Kidney (tissue), 14 donors: Measurements from ENCODE around the gene COA1. TPM values are rescaled to one million over a fixed set of nuclear protein-coding genes. Genes with fewer than 3 reads are reported as not detected.

Experiments used
- DNase-seq, 5 donors: peaks; one replicate each; pipeline ENCODE4 v3.0.0-alpha.2; 2013 to 2020
- FAIRE-seq: peaks from 2 replicates; lab custom pipeline; 2012; peaks lifted over from hg19 to GRCh38; lab: Jason Lieb, UNC
- H3K27ac ChIP-seq, 2 donors: one replicate each; pipeline ENCODE4 v1.7.0; 2013; ENCODE audit warnings: low read depth in 2 of 2, low read length in 2 of 2, inconsistent platforms in 1 of 2
- H3K27me3 ChIP-seq: one replicate; pipeline ENCODE4 v1.7.1; 2013; ENCODE audit warnings: low read length, inconsistent platforms; ENCODE audit not compliant: control insufficient read depth, insufficient read depth
- H3K36me3 ChIP-seq, 3 donors: one replicate each; pipeline versions ENCODE4 v1.7.0 to v1.7.1; 2013; ENCODE audit warnings: low read length in 3 of 3, control low read depth in 1 of 3, inconsistent platforms in 1 of 3; ENCODE audit not compliant: insufficient read depth in 3 of 3, control insufficient read depth in 2 of 3
- H3K4me1 ChIP-seq, 3 donors: one replicate each; pipeline versions ENCODE4 v1.7.0 to v1.7.1; 2013; ENCODE audit warnings: low read length in 3 of 3, inconsistent platforms in 1 of 3, low read depth in 1 of 3; ENCODE audit not compliant: control insufficient read depth in 2 of 3, insufficient read depth in 2 of 3
- H3K4me3 ChIP-seq, 3 donors: one replicate each; pipeline versions ENCODE4 v1.7.0 to v1.8.1; 2013; ENCODE audit warnings: low read length in 3 of 3, control low read depth in 1 of 3, inconsistent platforms in 1 of 3
- H3K9ac ChIP-seq, 3 donors: one replicate each; pipeline versions ENCODE4 v1.7.0 to v1.7.1; 2013; ENCODE audit warnings: low read length in 3 of 3, control low read depth in 1 of 3, inconsistent platforms in 1 of 3
- H3K9me3 ChIP-seq, 3 donors: one replicate each; pipeline versions ENCODE4 v1.7.0 to v1.7.1; 2013; ENCODE audit warnings: low read length in 3 of 3, control low read depth in 1 of 3, inconsistent platforms in 1 of 3; ENCODE audit not compliant: control insufficient read depth in 2 of 3, insufficient read depth in 1 of 3
- CTCF ChIP-seq: IDR thresholded peaks from 3 replicates; pipeline ENCODE4 v1.5.1; 2012; ENCODE audit warnings: mild to moderate bottlenecking, moderate library complexity, borderline replicate concordance; ENCODE audit not compliant: insufficient read depth; ENCODE audit errors: extremely low read depth
- intact Hi-C: fragments of 100-400 bp; cut with DNase I; formaldehyde crosslinking; loops from one replicate; pipeline ENCODE4 v1.11.1; 2022
- polyA plus RNA-seq: library from polyadenylated mRNA; stranded (reverse); fragments of 350-450 nt; fragmentation: Illumina TruSeq; extraction: RNeasy Lipid Tissue Mini Kit (QIAGEN cat#74804); gene quantifications from one replicate; pipeline ENCODE4 v1.2.3, GENCODE V29; 2014; ENCODE audit warnings: low read depth, low replicate concordance; ENCODE audit not compliant: insufficient read depth
- total RNA-seq: library from RNA; stranded (reverse); fragmentation: NEBNext Ultra II Directional; extraction: Animal tissue kit (Norgen Biotek cat#: 25700); gene quantifications from one replicate; pipeline ENCODE4 v1.2.1, GENCODE V29; 2021
- donor health status: control.
- donor health status: control.
- donor health status: control.
- donor health status: control.
- donor health status: control.
- donor health status: DM: yes; HTN: yes; CAD: no.
- donor health status: Normal renal cell carcinoma (clear cell type).

Gene COA1
- total and polyA plus RNA-seq, 2 donors from 2014 or later, result 49.6 to 58.9 TPM

DNA sequence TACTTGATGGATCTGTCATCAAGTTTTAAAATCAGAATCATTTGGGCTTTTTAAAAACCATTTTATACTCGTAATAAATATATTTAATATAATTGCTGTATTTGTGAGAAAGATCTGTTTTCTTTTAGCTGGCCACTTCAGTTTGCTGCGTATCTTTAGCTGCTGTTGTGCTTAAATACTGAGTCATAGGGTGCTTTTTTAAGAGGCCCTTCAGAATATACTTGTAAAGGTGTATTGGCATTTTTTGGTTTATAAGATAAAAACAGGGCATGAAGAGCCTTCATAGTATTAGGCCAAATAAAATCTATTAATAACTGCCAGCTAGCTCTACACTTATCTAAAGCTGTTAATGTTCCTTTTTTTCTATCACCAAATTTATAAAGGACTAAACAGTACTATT is 102.6 kb downstream of the COA1 start:
- intact Hi-C loops, result no loop called here
- FAIRE-seq, result no peak
- H3K4me3 ChIP-seq, result no peak overlapping the region
- DNase-seq, result no peak
- H3K27me3 ChIP-seq, result no peaks in the 10 kb centered on the region
- TF ChIP-seq CTCF, result no peak
- no peaks in the 10 kb centered on the region for H3K4me1 ChIP-seq
- H3K36me3 ChIP-seq, result peaks cover 0 to 16% (median 0%) of the 10 kb centered on the region in 3 donors
- no peaks in the 10 kb centered on the region for H3K9me3 ChIP-seq
- no peak overlapping the region for H3K9ac ChIP-seq
- no peak overlapping the region for H3K27ac ChIP-seq

GRCh38 chr7:43625980-43626379 is 103.3 kb downstream of the COA1 start:
- peaks cover 0 to 16% (median 0%) of the 10 kb centered on the region in 3 donors for H3K36me3 ChIP-seq
- H3K27ac ChIP-seq, result no peak overlapping the region

DNA sequence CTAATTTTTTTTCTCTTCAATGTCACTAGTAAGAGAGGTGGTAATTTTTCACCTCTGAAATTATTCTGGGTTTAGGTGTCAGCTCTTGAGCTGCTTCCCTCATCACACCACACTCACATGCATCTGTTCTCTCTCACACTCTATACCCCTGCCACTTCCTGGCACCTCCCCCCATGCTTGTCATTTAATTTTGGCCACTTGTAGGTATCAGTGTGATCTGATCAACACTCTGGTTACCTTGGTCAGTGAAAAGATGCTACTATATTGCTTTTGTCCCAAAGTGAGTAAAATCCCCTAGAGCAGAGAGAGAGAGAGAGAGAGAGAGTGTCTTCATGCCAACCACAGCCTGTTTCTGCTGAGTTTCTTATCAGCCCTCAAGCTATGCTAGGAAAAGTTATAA is 103.9 kb downstream of the COA1 start:
- Histone ChIP-seq H3K9ac (no peak overlapping the region), H3K27me3 (no peaks in the 10 kb centered on the region), H3K4me1 (no peaks in the 10 kb centered on the region), H3K36me3 (peaks cover 0 to 13% (median 0%) of the 10 kb centered on the region in 3 donors), H3K4me3 (no peak overlapping the region), H3K27ac (no peak overlapping the region), H3K9me3 (no peaks in the 10 kb centered on the region)
- no peak for DNase-seq
- TF ChIP-seq CTCF, result no peak
- FAIRE-seq, result no peak
- intact Hi-C loops, result no loop called here

More at GRCh38 chr7:43625980-43626379, 103.3 kb downstream of the COA1 start:
- no peak for TF ChIP-seq CTCF
- Histone ChIP-seq H3K27me3 (no peaks in the 10 kb centered on the region), H3K9ac (no peak overlapping the region), H3K4me3 (no peak overlapping the region), H3K4me1 (no peaks in the 10 kb centered on the region), H3K9me3 (no peaks in the 10 kb centered on the region)
- intact Hi-C loops, result no loop called here
- no peak for DNase-seq
- FAIRE-seq, result no peak

DNA sequence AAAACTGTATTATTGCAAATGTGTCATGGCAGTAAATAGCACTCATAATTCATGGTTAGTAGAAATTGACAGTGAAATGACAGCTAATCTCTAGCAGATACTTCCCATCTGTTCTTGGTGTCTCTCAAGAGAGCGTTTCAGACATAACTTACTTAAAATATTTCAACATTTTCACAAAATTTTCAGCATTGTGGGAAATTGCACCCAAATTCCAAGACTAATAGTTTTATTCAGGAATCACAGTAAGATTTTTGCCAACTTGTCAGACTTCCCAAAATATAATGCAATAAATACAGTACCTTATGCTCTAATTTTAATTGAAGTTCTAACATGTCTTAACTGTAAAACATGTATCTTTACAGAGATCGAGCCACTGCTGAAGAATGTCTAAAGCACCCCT is 105.2 kb downstream of the COA1 start:
- peaks cover 0 to 13% (median 0%) of the 10 kb centered on the region in 3 donors for H3K36me3 ChIP-seq

More for the DNA sequence above, 105.2 kb downstream of the COA1 start:
- no peak for DNase-seq
- TF ChIP-seq CTCF, result no peak
- Histone ChIP-seq H3K9me3 (no peaks in the 10 kb centered on the region), H3K27me3 (no peaks in the 10 kb centered on the region), H3K9ac (no peak overlapping the region), H3K4me3 (no peak overlapping the region), H3K4me1 (no peaks in the 10 kb centered on the region), H3K27ac (no peak overlapping the region)
- intact Hi-C loops, result no loop called here
- no peak for FAIRE-seq
